ENCODE data around the gene UNC5C. TPM values are rescaled to one million over a fixed set of nuclear protein-coding genes. Genes with fewer than 3 reads are reported as not detected.

The UNC5C gene
- total RNA-seq, 4 donors from 2014 or later = 1.6 to 4.4 (median 3.2) TPM

DNA sequence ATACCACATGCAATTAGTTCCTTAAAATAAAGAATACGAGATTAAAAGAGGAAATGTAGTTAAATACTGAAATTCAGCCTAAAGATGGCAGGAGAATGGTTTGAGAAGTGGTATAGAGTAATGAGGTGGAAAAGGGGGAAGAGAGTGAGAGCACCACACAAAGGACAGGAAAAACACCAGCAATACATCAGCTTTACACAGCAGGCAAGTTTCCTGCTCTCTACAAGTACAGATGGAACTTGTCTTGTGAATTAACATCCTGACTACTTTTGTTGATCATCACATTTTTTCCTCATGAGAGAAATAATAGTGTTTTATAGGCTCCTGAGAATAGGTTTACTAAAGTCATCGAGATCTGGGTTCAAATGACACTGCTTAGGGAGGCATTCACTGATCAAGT, 2.9 kb upstream of the UNC5C start:
- 57 to 66% methylated on average over 1 to 2 of the region's 2 CpGs for WGBS, 2 donors (ENCODE audit: low coverage in 1 of 2)
- no peak for TF ChIP-seq EP300 (IDR thresholded peaks at IDR 0.05)
- TF ChIP-seq POLR2AphosphoS5 (IDR thresholded peaks at IDR 0.05) = no peak
- TF ChIP-seq, protein P1, sequence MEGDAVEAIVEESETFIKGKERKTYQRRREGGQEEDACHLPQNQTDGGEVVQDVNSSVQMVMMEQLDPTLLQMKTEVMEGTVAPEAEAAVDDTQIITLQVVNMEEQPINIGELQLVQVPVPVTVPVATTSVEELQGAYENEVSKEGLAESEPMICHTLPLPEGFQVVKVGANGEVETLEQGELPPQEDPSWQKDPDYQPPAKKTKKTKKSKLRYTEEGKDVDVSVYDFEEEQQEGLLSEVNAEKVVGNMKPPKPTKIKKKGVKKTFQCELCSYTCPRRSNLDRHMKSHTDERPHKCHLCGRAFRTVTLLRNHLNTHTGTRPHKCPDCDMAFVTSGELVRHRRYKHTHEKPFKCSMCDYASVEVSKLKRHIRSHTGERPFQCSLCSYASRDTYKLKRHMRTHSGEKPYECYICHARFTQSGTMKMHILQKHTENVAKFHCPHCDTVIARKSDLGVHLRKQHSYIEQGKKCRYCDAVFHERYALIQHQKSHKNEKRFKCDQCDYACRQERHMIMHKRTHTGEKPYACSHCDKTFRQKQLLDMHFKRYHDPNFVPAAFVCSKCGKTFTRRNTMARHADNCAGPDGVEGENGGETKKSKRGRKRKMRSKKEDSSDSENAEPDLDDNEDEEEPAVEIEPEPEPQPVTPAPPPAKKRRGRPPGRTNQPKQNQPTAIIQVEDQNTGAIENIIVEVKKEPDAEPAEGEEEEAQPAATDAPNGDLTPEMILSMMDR (IDR thresholded peaks at IDR 0.05) = no peak
- TF ChIP-seq POLR2A (IDR thresholded peaks at IDR 0.05) = no peak
- H3K27ac ChIP-seq = no peak overlapping the region
- peaks cover 0 to 30% (median 0%) of the 10 kb centered on the region in 3 donors for H3K4me1 ChIP-seq
- peaks cover 43% of the 10 kb centered on the region for H3K27me3 ChIP-seq
- no peaks in the 10 kb centered on the region for H3K9me3 ChIP-seq
- H3K4me3 ChIP-seq = no peak overlapping the region
- no peak for ATAC-seq
- no peaks in the 10 kb centered on the region for H3K36me3 ChIP-seq

DNA sequence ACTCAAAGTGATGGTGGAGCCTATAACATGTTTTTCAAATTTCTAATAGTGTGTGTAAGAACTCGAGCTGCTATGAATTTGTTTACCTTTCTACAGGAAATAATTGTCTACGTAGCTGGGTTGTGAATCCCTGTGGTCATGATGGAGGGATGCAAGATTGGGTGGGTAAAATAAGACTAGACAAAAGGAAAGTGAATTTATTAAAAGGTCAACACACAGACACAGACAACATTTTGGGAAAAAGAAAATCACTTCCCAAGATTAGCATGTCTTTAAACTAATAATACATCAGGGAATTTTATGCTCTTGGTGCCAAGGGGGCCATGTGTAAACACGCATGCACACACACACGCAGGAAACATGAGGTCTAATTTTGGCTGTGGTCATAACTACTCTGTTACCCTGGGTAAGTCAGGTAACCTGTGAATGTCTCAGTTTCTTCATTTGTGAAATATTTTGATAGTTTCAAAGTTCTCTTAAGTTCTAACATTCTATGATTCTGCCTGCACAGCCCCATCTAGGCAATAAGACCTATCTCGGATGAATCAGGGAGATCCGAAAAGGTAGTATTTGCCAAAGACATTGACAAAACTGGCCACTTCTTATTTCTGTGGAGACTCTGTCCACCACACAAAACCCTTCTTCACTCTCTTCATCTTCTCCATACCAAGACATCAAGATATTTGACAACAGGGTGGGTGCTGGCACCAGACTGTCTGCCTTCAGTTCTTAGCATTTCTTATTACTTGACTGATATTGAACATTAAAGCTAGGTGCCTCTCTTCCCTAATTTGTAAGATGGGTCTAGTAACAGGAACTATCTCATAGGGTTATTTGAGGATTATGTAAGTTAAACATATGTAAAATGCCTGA, 1.6 kb upstream of the UNC5C start:
- Histone ChIP-seq H3K4me3 (peak overlapping the region; percentile 35 to 63), H3K27me3 (peaks cover 44% of the 10 kb centered on the region), H3K36me3 (no peaks in the 10 kb centered on the region), H3K9me3 (no peaks in the 10 kb centered on the region), H3K27ac (peak overlapping the region in 3 of 4 donors; percentile 66 to 84 (median 79)), H3K4me1 (peaks cover 0 to 30% (median 0%) of the 10 kb centered on the region in 3 donors)
- TF ChIP-seq EP300 (IDR thresholded peaks at IDR 0.05) = no peak
- TF ChIP-seq POLR2A (IDR thresholded peaks at IDR 0.05) = no peak
- TF ChIP-seq, protein P1 (IDR thresholded peaks at IDR 0.05) = no peak
- TF ChIP-seq POLR2AphosphoS5 (IDR thresholded peaks at IDR 0.05) = no peak
- WGBS, 2 donors (ENCODE audit: low coverage in 1 of 2) = 29 to 38% methylated on average over 5 to 6 of the region's 6 CpGs
- ATAC-seq = no peak

GRCh38 chr4:95549246-95550114, 707 bp upstream of the UNC5C start:
- H3K27ac ChIP-seq = peak overlapping the region in 3 of 4 donors; percentile 66 to 84 (median 79)
- WGBS, 2 donors (ENCODE audit: low coverage in 1 of 2) = 0% methylated on average over 3 to 17 of the region's 64 CpGs
- H3K36me3 ChIP-seq = no peaks in the 10 kb centered on the region
- H3K9me3 ChIP-seq = no peaks in the 10 kb centered on the region
- TF ChIP-seq POLR2A (IDR thresholded peaks at IDR 0.05) (no peak), POLR2AphosphoS5 (IDR thresholded peaks at IDR 0.05) (no peak), EP300 (IDR thresholded peaks at IDR 0.05) (no peak)
- TF ChIP-seq, protein P1 (IDR thresholded peaks at IDR 0.05) = no peak
- ATAC-seq = peak; percentile 73
- peak overlapping the region; percentile 35 to 63 for H3K4me3 ChIP-seq
- peaks cover 0 to 30% (median 0%) of the 10 kb centered on the region in 3 donors for H3K4me1 ChIP-seq
- H3K27me3 ChIP-seq = peaks cover 42% of the 10 kb centered on the region

DNA sequence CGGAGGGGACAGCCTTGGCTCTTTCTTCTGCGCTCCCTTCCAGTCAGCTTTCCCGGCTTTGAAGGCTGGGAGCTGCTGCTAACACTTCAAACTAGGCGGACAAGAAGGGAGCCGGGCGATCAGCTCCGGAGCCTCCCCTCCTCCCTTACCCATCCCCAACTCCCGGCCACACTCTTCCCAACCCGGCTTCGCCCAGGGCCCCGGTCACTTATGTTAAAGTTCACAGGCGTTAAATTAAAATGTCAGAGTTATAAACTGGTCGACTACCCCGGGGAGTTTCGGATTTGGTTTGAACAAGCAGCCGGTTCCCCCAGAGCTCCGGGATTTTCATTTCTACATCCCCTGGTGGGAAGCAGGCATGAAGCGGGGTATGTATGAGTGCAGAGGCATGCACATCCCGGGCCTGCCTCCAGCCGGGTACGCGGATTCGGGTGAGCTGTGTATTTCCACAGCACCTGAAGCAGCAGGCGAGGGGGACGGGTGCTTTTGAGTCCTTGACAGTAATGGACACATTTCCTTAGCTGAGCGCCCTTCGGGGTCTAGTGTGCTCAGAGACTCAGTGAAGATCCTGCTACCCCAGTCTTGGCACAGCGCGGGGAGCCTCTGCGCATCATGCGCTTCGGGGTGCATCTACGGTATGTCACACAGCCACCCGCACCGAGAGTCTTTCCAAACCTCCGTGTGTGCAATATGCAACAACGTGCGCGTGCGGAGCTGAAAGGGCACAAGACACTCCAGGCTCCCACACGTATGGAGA, 880 bp downstream of the UNC5C start:
- Histone ChIP-seq H3K36me3 (no peaks in the 10 kb centered on the region), H3K27ac (peak overlapping the region in 3 of 4 donors; percentile 68 to 84 (median 79)), H3K27me3 (peaks cover 39% of the 10 kb centered on the region), H3K4me3 (peak overlapping the region; percentile 35 to 63), H3K4me1 (peaks cover 0 to 30% (median 0%) of the 10 kb centered on the region in 3 donors), H3K9me3 (no peaks in the 10 kb centered on the region)
- peak; percentile 16 for ATAC-seq
- 0% methylated on average over 7 to 12 of the region's 41 CpGs for WGBS, 2 donors (ENCODE audit: low coverage in 1 of 2)
- TF ChIP-seq POLR2A (IDR thresholded peaks at IDR 0.05) (no peak), EP300 (IDR thresholded peaks at IDR 0.05) (no peak), POLR2AphosphoS5 (IDR thresholded peaks at IDR 0.05) (no peak)
- TF ChIP-seq, protein P1 (IDR thresholded peaks at IDR 0.05) = no peak
